Kidney tubule cell (primary cell): ENCODE data around the gene ZMIZ2.
"Not testable (repeated sequence)": the region's sequence is repeated elsewhere in the genome, so short reads cannot be mapped to it uniquely, and the experiment has no call there.

Source experiments
- DNase-seq: peaks from one replicate; pipeline ENCODE4 v3.0.0-alpha.2; 2018; ENCODE audit warnings: low spot score

The ZMIZ2 gene, protein sequence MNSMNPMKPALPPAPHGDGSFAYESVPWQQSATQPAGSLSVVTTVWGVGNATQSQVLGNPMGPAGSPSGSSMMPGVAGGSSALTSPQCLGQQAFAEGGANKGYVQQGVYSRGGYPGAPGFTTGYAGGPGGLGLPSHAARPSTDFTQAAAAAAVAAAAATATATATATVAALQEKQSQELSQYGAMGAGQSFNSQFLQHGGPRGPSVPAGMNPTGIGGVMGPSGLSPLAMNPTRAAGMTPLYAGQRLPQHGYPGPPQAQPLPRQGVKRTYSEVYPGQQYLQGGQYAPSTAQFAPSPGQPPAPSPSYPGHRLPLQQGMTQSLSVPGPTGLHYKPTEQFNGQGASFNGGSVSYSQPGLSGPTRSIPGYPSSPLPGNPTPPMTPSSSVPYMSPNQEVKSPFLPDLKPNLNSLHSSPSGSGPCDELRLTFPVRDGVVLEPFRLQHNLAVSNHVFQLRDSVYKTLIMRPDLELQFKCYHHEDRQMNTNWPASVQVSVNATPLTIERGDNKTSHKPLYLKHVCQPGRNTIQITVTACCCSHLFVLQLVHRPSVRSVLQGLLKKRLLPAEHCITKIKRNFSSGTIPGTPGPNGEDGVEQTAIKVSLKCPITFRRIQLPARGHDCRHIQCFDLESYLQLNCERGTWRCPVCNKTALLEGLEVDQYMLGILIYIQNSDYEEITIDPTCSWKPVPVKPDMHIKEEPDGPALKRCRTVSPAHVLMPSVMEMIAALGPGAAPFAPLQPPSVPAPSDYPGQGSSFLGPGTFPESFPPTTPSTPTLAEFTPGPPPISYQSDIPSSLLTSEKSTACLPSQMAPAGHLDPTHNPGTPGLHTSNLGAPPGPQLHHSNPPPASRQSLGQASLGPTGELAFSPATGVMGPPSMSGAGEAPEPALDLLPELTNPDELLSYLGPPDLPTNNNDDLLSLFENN

DNA sequence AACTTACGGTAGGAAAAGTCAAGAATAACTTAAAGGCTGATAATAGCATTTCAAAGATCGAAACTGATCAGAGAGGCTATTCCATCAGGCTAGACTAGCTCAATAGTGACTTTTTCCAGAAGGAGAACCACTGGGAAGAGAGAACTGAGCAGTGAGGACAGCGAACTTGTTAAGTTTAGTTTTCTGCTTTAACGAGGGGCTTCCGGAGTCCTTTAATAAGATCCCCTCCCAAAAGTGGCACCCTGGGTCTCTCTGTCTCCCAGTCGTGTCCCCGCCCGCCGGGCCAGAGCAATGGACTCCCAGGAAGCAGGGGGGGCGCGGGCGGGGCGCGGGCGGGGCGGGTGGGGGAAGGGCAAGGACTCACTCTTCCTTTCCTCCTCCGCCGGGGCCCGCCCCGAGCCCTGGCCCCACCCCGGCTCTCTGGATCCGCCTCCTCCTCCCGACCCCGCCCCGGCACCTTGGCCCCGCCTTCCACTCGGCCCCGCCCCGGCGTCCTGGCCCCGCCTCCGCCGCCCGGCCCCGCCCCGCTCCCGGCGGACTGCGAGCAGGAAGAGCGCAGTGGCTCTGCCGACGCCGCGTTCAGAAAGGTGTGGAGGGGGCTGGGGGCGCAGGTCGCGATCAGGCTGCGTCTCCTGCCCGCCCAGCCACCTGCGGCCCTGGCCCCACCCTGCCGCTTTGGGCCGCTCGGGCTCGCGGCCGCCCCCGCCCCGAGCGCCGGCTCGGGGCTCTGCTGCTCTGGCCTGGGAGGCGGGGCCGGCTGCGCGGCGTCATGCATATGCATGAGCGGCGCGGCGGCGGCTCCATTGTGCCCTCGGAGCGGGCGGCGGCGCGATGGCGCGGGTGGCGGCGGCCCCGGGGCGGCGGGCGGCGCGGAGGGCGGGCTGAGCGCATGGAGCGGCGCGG, at the start of gene ZMIZ2:
ZMIZ2 (plus strand) TSS at position 803 of the 903 bp plus-strand sequence. CDS start 7,403 bp downstream, outside the sequence.
- peak; percentile 93 for DNase-seq

DNA sequence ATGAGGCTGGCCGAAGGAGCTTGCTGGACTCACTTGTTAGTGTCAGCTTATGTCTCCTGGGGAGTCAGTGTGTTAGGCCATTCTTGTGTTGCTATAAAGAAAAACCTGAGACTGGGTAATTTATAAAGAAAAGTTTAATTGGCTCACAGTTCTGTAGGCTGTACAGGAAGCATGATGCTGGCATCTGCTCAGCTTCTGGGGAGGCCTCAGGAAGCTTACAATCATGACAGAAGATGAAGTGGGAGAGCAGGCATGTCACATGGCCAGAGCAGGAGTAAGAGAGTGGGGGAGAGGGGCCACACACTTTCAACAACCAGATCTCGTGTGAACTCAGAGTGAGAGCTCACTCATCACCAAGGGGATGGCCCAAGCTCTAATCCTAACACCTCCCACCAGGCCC, 49.0 kb upstream of the ZMIZ2 start:
- DNase-seq: not testable (repeated sequence)

DNA sequence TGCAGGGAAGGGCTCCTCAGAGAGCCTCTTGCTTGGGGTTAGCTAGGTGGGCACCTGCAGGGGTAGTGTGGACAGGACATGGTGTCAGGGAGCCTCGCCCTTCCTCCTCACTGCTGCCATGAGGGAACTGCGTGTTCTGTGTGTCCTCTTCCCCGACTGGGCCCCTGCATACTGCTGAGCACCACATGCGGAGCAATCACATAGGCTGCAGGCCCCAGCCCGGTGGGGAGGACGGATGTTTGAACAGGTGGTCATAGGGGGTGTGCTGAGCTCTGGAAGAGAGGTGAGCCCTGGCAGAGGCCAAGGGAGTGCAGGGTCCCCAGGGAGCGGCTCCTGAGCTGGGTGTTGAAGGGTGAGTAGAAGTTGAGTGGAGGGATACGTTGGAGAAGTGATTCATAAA, 48.3 kb upstream of the ZMIZ2 start:
- no peak for DNase-seq

DNA sequence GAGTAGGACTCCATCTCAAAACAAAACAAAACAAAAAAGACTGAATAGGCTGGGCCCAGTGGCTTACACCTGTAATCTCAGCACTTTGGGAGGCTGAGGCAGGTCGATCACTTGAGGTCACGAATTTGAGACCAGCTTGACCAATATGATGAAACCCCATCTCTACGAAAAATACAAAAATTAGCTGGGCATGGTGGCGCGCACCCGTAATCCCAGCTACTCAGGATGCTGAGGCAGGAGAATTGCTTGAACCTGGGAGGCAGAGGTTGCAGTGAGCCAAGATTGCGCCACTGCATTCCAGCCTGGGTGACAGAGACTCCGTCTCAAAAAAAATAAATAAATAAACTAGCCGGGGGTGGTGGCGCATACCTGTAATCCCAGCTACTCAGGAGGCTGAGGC, 45.3 kb upstream of the ZMIZ2 start:
- DNase-seq: not testable (repeated sequence)

DNA sequence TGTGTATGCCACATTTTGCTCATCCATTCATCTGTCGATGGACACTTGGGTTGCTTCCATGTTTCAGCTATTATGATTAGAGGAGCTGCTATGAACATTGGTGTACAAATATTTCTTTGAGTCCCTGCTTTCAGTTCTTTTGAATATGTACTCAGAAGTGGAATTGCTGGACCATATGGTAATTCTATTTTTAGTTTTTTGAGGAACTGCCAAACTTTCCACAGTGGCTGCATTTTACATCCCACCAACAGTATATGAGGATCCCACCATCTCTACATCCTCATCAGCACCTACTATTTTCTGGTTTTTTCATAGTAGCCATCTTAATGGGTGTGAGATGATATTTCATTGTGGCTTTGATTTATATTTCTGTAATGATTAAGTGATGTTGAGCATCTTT, 44.7 kb upstream of the ZMIZ2 start:
- DNase-seq: no peak

DNA sequence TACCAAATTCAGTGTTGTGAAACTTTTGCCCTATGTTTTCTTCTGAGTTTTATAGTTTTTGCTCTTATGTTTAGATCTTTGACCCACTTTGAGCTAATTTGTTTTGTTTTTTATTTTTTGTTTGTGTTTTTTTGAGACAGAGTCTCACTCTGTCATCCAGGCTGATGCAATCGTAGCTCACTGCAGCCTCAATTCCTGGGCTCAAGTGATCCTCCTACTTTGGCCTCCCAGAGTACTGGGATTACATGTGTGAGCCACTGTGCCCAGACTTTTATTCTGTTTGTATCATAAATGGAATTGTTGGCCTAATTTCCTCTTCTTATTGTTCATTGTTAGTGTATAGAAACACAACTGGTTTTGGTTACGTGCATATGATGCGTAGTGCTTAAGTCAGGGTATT, 43.2 kb upstream of the ZMIZ2 start:
- no peak for DNase-seq

DNA sequence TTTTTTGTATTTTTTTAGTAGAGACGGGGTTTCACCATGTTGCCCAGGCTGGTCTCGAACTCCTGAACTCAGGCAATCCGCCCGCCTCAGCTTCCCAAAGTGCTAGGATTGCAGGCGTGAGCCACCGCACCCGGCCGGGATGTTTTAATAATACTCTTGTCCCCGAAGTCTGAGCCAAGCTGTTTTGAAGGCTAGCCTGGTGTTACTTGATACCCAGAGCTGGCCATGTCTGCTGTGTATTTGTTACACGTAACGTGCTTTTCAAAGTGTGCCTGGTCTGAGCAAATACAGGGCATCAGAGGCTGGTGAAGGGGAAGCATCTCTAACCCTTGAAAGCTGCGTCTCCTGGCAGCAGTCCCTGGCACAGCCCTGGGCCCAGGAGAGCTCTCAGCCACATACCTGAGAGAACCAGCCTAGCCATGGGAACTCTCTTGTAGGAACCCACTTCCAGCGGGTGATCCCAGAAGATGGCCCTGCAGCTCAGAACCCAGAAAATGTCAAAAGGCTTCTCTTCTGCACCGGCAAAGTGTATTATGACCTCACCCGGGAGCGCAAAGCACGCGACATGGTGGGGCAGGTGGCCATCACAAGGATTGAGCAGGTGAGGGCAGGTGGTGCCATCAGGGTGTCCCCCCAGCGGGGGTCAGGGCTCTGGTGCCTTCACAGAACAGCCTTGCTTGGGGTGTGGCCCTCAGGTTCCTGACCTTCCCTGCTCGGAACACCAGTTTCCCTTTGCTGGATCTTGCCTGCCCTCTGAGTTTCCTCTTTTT, 41.7 kb upstream of the ZMIZ2 start:
- no peak for DNase-seq

DNA sequence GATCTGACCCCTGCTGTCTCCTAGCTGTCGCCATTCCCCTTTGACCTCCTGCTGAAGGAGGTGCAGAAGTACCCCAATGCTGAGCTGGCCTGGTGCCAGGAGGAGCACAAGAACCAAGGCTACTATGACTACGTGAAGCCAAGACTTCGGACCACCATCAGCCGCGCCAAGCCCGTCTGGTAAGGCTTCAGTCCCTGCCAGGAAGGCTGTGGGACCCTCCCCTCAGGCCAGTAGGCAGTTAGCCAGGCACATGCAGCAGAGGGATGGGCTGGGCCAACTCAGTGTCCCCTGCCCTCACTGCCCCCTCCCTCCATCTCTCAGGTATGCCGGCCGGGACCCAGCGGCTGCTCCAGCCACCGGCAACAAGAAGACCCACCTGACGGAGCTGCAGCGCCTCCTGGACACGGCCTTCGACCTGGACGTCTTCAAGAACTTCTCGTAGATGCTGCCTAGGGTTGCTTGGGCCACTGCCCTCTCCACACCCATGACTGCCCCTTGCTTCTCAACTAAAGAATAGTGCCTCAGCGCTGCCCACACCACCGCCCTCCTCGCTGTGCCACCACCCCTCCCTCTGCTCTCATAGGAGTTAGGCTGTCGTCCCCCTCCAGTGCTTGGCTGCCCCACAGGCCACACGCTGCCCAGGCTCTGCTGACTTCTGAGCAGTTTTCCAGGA, 41.0 kb upstream of the ZMIZ2 start:
- no peak for DNase-seq

DNA sequence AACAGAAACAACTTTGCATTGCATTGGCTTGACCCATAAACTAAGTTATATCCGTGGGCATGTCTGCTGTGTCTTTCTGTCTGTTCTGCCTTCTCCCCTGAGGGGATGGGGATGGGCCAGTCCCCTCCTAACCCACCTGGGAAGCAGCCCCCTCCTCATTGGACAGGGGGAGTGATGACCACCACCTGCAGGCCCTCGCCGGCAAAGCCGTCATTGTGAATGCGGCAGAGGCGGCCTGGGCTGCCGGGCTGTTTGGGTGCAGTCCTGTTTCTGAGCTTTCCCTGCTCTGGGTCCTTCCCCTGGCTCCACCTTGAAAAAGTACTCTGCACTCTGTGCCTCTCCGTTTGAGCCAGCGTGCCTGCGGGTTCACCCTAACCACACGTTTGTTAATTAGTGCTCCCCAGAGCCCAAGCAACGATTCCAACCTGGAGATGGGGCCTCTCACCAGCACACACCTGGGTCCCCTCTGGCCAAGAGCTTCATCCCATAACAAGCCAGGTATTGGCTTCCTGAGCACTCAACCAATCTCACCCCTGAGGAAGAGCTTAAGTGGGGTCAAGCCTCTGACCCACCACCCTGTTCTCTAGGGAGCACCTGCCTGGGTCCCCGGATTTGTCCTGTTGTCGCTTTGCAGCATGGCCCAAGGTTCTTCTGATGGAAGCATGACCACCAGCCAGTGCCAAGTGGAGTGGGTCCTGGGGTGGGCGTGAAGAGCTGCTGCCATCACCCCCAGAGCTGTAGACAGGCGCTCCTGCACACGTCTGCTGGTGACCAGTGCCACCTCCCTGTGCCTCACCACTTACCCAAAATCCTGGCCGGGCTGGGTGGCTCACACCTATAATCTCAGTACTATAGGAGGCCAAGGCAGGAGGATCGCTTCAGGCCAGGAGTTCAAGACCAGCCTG, 39.4 kb upstream of the ZMIZ2 start:
- no peak for DNase-seq

DNA sequence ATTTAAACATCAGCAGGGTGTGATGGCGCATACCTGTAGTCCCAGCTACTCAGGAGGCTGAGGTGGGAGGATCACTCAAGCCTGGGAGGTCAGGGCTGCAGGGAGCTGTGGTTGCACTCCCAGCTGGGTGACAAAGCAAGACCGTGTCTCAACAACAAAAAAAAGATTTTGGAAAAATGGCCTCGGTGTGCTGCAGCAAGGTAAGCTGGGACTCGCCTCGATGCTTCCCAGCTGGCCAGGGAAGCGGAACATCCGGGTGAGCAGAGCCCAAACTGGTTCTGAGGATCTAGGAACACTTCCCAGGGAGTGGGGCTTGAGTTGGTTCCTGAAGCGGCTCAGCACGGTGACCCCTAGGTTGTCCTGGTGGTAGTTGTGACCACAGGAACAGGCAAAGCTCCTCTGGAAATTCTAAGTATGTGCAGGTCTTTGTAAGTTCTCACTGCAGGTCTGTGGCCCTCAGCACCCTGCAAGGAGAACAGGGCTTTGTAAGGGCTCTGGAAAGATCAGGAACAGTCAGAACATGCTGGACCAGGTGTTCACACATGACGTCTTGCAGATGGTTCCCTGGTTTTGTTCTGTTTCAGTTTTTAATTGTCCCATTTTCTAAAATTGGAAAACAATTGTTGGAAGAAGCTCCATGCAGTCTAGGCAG, 38.6 kb upstream of the ZMIZ2 start:
- no peak for DNase-seq

DNA sequence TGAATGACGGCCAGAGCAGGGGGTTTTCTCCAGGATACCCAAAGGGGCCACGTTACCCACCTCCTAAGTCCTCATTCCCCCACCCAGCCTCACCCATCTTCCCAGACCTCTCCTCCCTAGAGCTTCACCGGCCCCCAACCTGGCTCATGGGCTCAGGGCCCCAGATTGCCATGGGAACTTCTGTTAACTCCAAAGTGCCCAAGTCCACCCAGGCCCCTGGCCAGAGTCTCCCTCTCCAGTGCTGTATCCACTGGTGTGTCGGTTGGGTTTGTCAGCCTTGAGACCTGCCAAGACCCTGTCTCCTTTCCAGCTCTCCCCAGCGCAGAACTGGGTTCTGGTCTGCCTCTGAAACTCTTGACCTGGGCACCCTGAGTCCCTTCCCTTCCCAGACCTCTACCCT, 37.1 kb upstream of the ZMIZ2 start:
- no peak for DNase-seq

DNA sequence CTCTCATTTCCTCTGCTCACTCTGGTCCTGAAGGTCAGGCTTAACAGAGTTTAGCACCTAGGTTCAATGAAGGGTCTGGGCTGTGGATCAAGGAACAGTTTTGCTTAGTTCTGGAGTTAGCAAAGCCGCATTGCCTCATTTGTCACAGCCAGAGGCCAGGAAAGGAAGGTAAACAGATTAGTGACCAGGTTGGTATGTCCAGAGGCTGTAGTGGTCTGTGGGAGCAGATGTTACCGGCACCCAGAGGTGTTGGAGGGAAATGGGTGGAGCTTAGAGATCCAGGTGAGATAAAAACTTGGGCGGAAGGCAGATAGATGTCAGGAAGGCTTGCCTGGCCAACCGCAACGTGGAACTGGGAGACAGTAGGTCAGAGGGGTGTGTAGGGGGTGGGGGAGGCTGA, 36.6 kb upstream of the ZMIZ2 start:
- DNase-seq: peak; percentile 61

DNA sequence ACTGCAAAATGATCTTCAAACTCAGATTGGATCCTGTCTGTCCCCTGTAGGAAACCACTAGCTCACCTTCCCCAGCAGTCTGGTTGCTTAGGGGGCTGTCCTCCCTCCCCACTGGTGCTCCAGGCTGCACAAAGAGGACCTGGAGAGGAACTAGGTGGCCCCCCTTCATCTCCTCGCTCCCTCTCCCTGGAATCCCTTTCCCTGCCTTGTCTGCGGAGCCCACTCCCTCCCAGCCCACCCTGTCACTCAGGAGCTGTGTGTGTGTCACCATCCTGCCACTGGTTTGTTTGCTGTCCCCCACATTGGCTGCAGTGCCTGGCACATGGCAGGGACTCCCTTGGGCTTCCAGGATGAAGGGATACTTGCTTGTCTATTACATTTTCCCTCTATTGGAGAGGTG, 35.5 kb upstream of the ZMIZ2 start:
- DNase-seq: no peak

DNA sequence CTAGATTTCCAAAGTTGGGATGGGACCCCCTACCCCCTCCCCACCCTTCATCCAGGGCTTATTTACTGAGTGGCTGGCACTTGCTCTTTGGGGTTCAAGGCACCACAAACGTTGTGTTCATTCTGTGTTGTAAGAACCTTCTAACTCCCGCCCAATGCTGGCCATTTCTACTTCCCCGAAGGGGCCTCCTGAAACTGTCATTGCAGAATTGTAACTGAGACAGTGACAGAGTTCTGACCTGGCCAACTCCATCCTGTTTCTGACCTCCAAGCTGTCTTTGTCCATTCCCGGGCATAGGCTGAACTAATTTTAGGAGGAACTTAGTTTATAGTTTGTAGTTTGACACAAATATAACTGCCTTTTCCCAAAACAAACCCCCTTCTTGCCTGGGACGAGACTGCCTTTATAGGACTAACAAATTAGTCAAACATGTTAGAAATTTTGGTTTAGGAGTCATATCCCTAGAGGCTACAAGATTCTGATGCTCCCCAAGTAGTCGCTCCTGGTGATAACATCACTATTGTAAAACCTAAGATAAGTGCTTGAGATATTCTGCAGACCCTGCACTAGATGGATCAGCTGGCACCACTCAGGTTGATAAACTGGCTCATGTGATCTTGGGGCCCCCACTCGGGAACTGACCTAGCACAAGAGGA, 34.8 kb upstream of the ZMIZ2 start:
- DNase-seq: no peak

DNA sequence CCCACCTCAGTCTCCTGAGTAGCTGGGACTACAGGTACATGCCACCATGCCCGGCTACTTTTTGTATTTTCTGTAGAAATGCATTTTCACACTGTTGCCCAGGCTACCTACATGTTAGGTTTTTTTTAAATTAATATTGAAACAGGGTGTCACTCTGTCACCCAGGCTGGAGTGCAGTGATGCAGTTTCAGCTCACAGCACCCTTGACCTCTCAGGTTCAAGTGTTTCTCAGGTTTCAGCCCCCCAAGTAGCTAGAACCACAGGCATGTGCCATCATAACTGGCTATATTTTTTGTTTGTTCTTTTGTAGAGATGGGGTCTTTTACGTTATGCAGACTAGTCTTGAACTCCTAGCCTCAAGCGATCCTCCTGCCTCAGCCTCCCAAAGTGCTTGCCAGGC, 32.4 kb upstream of the ZMIZ2 start:
- DNase-seq: no peak

DNA sequence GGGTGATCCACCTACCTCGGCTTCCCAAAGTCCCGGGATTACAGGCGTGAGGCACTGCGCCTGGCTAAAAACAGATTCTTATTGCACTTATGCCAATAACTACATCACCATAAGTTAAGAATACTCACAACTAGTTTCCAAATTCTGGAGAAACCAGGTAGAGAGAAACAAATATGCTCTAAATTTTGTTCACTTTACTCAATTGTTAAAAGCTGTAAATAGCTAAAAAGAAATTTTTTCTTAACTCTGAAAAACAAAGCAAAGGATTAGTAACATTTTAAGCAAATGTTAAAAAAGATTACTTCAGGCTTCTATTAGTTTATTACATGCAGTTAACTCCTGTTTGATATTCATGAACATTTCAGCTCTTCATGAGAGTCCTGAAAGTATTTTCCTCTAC, 28.3 kb upstream of the ZMIZ2 start:
- no peak for DNase-seq

DNA sequence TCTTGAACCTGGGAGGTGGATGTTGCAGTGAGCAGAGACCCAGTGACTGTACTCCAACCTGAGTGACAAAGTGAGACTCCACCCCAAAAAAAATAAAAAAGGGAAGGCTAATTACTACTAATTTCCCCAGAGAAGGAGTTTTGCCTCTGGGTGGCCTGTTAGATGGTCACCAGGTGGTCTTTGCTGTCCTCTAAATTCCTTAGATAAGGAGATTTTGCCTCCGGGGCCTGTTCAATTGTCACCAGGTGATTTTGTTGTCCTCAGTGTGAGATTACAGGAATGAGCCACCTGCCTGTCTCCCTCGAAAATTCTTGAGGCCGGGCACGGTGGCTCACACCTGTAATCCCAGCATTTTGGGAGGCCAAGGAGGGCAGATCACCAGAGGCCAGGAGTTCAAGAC, 24.4 kb upstream of the ZMIZ2 start:
- no peak for DNase-seq

DNA sequence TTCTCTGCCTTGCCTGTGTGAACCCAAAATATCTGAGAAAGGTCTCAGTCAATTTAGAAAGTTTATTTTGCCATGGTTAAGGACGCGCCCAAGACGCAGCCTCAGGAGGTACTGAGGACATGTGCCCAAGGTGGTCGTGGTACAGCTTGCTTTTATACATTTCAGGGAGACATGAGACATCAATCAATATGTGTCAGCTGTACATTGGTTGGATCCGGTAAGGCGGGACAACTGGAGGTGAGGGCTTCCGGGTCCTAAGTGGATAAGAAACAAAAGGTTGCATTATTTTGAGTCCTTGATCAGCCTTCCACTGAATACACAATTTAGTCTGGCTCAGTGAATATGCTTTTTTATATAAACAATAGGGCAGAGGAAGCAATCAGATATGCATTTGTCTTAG, 22.4 kb upstream of the ZMIZ2 start:
- DNase-seq: not testable (repeated sequence)
